HG03066 (cell line): ENCODE measurements around the gene CHTF8.
"Not testable (repeated sequence)": the region's sequence is repeated elsewhere in the genome, so short reads cannot be mapped to it uniquely, and the experiment has no call there.

ENCODE experiments used
- ATAC-seq: cut with Tn5 transposase; IDR thresholded peaks from one replicate; pipeline ENCODE4 v1.9.1; 2021; ENCODE audit warnings: low read depth; ENCODE audit not compliant: unreplicated experiment

Gene CHTF8

GRCh38 chr16:69141014-69141413 is 8.6 kb upstream of the CHTF8 start:
- no peak for ATAC-seq

GRCh38 chr16:69139464-69139863 is 7.1 kb upstream of the CHTF8 start:
- ATAC-seq = not testable (repeated sequence)

GRCh38 chr16:69138608-69139007 is 6.2 kb upstream of the CHTF8 start:
- ATAC-seq = no peak

- no peak for ATAC-seq
These were observed 1.1 kb upstream of the CHTF8 start for GRCh38 chr16:69133373-69133954.

- ATAC-seq = peak; percentile 55
These were observed 457 bp downstream of the CHTF8 start for GRCh38 chr16:69131839-69132423.

GRCh38 chr16:69131167-69131838 is 1.1 kb downstream of the CHTF8 start:
- no peak for ATAC-seq

- no peak for ATAC-seq
These were observed 1.9 kb downstream of the CHTF8 start for GRCh38 chr16:69130461-69130860.

- ATAC-seq = no peak
These were observed 4.3 kb downstream of the CHTF8 start for GRCh38 chr16:69127966-69128510.

GRCh38 chr16:69126801-69127200 is 5.6 kb downstream of the CHTF8 start:
- not testable (repeated sequence) for ATAC-seq

GRCh38 chr16:69126221-69126620 is 6.2 kb downstream of the CHTF8 start:
- no peak for ATAC-seq

GRCh38 chr16:69124961-69125360 is 7.4 kb downstream of the CHTF8 start:
- ATAC-seq = not testable (repeated sequence)

- ATAC-seq = not testable (repeated sequence)
These were observed 8.0 kb downstream of the CHTF8 start for GRCh38 chr16:69124406-69124805.

- no peak for ATAC-seq
These were observed 8.5 kb downstream of the CHTF8 start for GRCh38 chr16:69123910-69124309.

GRCh38 chr16:69120096-69120664 is 12.2 kb downstream of the CHTF8 start:
- no peak for ATAC-seq

- ATAC-seq = no peak
These were observed 12.9 kb downstream of the CHTF8 start for GRCh38 chr16:69119536-69119935.

- no peak for ATAC-seq
These were observed 13.4 kb downstream of the CHTF8 start for GRCh38 chr16:69118994-69119393.

- no peak for ATAC-seq
These were observed 13.9 kb downstream of the CHTF8 start for GRCh38 chr16:69118468-69118867.

GRCh38 chr16:69116906-69117305 is 15.5 kb downstream of the CHTF8 start:
- no peak for ATAC-seq

GRCh38 chr16:69116256-69116875 is 16.0 kb downstream of the CHTF8 start:
- ATAC-seq = no peak

- ATAC-seq = no peak
These were observed 16.6 kb downstream of the CHTF8 start for GRCh38 chr16:69115837-69116236.

- no peak for ATAC-seq
These were observed 17.0 kb downstream of the CHTF8 start for GRCh38 chr16:69115361-69115760.
